ENCODE data around the gene PDE11A. TPM values are rescaled to one million over a fixed set of nuclear protein-coding genes. Genes with fewer than 3 reads are reported as not detected.

Gene PDE11A
- total and polyA plus RNA-seq, 2 of the 8 experiments (the other 6 are each of a cell fraction or from before 2014, with no cell fraction given) = 0.19 to 0.23 TPM

GRCh38 chr2:177880285-177880684, 192.3 kb downstream of the PDE11A start (continued):
- TF ChIP-seq ATF2 (IDR thresholded peaks at IDR 0.05; ENCODE audit: low read length) = no peak
- TF ChIP-seq ATF3 (IDR thresholded peaks at IDR 0.05; ENCODE audit: insufficient read depth, low read depth, low read length) = no peak
- TF ChIP-seq NRF1 (IDR thresholded peaks at IDR 0.05; ENCODE audit: low read depth, low read length) = no peak
- TF ChIP-seq RAD21 (IDR thresholded peaks at IDR 0.05 in 1 of 2, conservative IDR thresholded peaks at IDR 0.05 in 1 of 2; ENCODE audit: low read depth in 2 of 2, low read length in 2 of 2) = no peak

All from H1 (cell line).